HG02763 (cell line): ENCODE measurements around the gene MEIS1.

Source experiments
- ATAC-seq: cut with Tn5 transposase; IDR thresholded peaks from one replicate; pipeline ENCODE4 v1.9.1; 2021; ENCODE audit warnings: mild to moderate bottlenecking, moderate library complexity; ENCODE audit not compliant: unreplicated experiment

MEIS1 gene

GRCh38 chr2:66561645-66562303, 126.8 kb downstream of the MEIS1 start:
- no peak for ATAC-seq

- ATAC-seq, result no peak
Observed at GRCh38 chr2:66562304-66562685, 127.4 kb downstream of the MEIS1 start.

GRCh38 chr2:66563473-66563872, 128.5 kb downstream of the MEIS1 start:
- ATAC-seq, result no peak

GRCh38 chr2:66565291-66565690, 130.4 kb downstream of the MEIS1 start:
- ATAC-seq, result no peak

- ATAC-seq, result no peak
Observed at GRCh38 chr2:66566726-66567399, 131.9 kb downstream of the MEIS1 start.

- ATAC-seq, result no peak
Observed at GRCh38 chr2:66567729-66568128, 132.8 kb downstream of the MEIS1 start.

GRCh38 chr2:66568650-66569300, 133.8 kb downstream of the MEIS1 start:
- no peak for ATAC-seq

- no peak for ATAC-seq
Observed at GRCh38 chr2:66569321-66569851, 134.5 kb downstream of the MEIS1 start.

- ATAC-seq, result no peak
Observed at GRCh38 chr2:66569974-66570373, 135.0 kb downstream of the MEIS1 start.

- ATAC-seq, result no peak
Observed at GRCh38 chr2:66570471-66570870, 135.5 kb downstream of the MEIS1 start.

- ATAC-seq, result no peak
Observed at GRCh38 chr2:66571918-66572317, 137.0 kb downstream of the MEIS1 start.

- ATAC-seq, result no peak
Observed at GRCh38 chr2:66572391-66572790, 137.5 kb downstream of the MEIS1 start.

- ATAC-seq, result no peak
Observed at GRCh38 chr2:66573416-66573815, 138.5 kb downstream of the MEIS1 start.

GRCh38 chr2:66573821-66574233, 138.9 kb downstream of the MEIS1 start:
- no peak for ATAC-seq

- no peak for ATAC-seq
Observed at GRCh38 chr2:66574701-66575624, 140.0 kb downstream of the MEIS1 start.

- no peak for ATAC-seq
Observed at GRCh38 chr2:66575625-66576310, 140.8 kb downstream of the MEIS1 start.

- ATAC-seq, result no peak
Observed at GRCh38 chr2:66576311-66576560, 141.3 kb downstream of the MEIS1 start.

- ATAC-seq, result no peak
Observed at GRCh38 chr2:66576561-66577320, 141.8 kb downstream of the MEIS1 start.

- ATAC-seq, result no peak
Observed at GRCh38 chr2:66577321-66578053, 142.6 kb downstream of the MEIS1 start.
